HG02943 (cell line): Measurements from ENCODE around the gene CCNL1.
A peak's percentile ranks its signal among the peaks of the same experiment; 100 is the strongest.
"Not testable (repeated sequence)": the region's sequence is repeated elsewhere in the genome, so short reads cannot be mapped to it uniquely, and the experiment has no call there.

ENCODE experiments used
- ATAC-seq: cut with Tn5 transposase; IDR thresholded peaks from one replicate; pipeline ENCODE4 v1.9.1; 2021; ENCODE audit warnings: mild to moderate bottlenecking, low read depth, moderate library complexity; ENCODE audit not compliant: unreplicated experiment

The CCNL1 gene

DNA sequence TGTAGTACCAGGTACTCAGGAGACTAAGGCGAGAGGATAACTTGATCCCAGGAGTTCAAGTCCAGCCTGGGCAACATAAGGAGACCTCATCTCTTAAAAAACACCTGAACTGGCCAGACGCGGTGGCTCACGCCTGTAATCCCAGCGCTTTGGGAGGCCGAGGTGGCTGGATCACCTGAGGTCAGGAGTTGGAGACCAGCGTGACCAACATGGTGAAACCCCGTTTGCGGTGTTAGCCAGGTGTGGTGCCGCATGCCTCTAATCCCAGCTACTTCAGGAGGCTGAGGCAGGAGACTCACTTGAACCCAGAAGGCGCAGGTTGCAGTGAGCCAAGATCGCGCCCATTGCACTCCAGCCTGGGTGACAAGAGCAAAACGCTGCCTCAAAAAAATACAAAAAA lies 13.4 kb upstream of the CCNL1 start:
- ATAC-seq: not testable (repeated sequence)

DNA sequence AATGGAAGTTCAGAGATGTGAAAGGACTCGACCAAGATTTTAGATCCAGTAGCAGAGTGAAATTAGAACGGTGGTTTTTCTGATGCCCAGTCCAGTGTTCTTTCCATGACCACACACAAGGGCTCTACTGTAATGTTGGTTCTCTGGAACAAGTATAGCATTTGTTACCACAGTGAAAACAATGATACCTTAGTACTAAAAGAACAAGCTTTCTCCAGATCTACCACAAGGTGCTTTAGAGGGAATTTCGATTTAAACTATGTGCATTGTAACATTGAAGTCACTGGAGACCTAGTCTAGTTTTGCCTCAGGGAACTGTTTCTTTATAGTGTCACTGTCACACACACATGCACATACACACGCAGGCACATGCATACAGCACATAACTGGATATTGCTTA lies 12.8 kb upstream of the CCNL1 start:
- no peak for ATAC-seq

DNA sequence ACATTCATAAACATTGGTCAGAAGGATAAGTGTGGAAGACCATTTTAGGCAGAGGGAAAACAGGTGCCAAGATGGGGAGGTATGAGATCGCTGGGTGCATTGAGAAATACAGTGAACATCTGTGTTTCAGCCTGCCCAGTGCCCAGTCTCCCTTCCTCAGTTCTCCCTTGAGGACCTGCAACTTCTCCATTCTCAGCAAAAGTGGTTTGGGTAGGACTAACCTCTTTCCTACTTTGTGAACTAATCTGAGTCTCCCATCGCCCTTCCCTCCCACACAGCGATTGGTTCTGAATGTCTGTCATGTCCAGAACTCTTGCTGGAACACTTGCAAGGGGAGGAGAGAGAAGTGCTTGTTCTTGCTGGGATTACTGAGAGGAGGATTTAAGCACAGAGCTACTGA lies 10.9 kb upstream of the CCNL1 start:
- no peak for ATAC-seq

DNA sequence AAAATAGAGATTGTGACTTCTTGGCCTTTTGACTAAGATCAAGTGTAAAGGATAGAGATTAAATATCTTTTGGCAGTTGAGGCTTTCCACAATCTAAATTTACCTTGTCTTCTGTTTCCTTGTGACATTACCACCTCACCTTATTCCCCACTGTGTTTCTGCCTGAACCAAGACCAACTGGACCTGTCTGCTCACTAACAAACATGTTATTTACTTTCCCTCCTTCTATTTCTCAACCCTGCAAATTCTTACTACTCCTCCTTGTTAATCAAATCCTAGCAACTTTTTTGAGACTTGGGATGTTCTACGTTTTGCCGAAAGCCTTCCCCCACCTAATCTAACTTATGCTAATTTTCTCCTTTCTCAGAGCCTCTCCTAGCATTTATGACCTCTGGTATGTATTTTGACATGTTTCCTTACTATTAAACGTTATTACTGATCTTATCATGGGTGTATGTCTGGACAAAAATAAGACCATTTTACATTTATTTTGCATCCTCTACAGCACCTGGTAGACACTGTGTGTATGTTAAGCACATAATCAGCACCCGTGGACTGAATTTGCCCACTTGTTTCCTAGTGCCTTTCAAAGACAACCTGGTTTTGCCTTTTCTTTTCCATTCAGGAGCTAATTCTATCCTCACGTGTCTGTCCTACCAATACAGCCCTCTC lies 7.6 kb upstream of the CCNL1 start:
- no peak for ATAC-seq

DNA sequence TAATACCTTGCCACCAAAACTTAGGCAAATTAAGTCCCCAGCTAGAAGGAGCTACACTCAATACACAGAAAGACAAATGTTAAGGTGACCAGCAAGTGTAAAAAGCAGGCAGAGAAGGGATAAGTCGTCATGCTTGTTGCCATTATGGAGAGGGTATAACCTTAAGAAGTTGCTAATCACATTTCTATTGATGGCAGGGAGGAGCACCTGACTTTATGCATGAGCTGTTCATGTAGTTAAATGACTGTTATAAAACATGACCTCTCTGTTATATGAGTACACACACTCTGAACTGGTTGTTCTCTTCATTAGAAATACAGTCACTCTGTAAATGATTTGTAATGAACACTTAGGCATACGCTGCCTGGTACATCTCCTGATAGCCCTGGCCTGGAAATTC lies 6.6 kb upstream of the CCNL1 start:
- no peak for ATAC-seq

DNA sequence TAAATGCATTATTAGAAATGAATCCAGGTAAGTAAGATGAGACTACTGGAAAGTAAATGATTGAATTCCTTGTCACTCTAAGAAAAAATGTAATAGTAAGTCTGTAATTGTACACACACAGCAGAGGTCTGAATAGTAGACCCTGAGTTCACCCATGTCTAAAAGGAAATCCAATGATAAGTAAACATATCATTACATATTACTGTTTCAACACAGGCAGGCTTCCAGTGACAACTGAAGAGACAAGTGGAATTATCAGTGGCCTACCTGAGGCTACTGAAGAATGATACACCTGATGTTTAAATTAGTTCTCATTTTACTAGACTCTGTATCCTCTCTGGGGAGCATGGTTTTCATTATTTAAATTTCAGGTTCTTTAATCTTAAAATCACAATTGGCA lies 6.2 kb upstream of the CCNL1 start:
- no peak for ATAC-seq

DNA sequence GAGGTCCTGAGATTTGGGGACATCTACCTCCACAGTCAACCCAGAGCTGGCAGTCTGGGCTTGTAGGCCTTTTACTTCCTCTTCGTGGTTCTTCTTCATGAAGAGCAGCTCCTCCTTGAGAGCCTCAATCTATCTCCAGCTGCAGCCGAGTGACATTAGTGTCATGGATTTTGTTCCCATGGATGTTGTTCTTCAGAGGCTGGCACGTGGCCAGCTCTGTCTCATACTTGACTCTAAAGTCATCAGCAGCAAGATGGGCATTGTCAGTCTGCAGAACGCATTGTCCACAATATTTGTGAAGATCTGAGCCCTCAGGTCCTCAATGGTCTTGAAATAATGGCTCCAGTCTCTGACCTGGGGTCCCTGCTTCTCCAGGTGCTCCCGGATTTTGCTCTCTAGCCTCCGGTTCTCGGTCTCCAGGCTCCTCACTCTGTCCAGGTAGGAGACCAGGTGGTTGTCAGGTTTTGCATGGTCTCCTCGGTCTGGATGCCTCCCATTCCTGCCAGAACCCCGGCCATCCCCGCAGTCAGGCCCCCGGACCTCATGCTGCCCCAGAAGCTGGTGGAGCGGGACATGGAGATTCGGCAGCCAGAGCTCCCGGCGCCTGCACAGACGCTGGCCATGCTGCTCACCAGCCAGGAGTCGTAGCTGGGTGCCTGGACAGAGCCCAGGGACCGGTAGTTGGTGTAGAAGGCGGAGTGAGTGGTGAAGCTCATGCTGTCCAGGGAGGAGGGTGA lies 3.4 kb upstream of the CCNL1 start:
- ATAC-seq: no peak

DNA sequence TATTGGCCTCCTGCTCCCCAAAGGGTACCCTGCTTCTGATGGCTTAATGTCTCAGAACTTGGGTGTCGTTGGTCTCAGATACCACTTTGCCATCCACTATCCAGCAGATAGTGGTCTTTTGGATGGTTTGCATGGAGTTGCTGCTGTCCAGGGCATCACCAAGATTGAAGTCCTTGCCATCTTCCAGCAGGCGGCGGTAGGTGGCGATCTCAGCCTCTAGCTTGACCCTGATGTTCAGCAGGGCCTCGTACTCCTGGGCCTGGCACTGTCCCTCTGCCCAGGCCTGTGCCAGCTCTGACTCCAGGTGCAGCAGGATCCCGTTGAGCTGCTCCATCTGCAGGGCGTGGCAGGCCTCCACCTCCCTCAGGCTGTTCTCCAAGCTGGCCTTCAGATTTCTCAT lies 2.7 kb upstream of the CCNL1 start:
- not testable (repeated sequence) for ATAC-seq

DNA sequence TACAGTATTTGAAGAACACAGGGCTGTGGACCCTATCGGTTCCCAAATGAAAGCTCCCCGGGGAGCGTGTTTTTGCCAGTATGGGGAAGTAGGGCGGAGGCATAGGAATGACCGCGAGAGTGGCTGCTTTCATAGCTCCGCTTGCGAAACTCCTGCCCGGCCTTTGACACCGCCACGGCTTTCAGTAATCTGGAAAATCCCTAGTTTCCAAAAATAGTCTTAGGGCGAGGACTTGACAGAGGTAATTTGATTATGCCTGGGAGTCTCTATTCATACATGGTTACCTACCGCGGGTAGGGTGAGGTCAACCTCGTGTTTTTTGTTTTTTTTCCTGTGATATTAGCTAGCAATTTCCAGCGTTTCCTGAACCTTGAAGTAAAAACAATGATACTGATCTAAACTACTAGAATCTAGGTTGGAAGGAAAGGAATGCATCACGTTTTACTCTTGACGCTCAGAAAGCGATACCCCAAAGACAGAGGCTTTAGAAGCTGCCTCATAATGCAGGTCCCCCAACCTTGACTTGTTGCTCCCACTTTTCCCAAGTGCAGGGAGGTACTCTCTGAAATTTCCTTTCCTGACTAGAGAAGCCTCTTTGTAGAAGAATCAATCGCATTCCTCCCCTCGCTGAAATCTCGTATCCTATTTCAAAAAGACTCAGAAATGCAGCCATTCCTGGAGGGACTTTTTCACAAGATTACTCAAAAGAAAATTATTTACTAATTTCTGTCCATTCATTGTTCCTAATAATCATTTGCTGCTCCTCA lies 894 bp upstream of the CCNL1 start:
- ATAC-seq: peak; percentile 36

DNA sequence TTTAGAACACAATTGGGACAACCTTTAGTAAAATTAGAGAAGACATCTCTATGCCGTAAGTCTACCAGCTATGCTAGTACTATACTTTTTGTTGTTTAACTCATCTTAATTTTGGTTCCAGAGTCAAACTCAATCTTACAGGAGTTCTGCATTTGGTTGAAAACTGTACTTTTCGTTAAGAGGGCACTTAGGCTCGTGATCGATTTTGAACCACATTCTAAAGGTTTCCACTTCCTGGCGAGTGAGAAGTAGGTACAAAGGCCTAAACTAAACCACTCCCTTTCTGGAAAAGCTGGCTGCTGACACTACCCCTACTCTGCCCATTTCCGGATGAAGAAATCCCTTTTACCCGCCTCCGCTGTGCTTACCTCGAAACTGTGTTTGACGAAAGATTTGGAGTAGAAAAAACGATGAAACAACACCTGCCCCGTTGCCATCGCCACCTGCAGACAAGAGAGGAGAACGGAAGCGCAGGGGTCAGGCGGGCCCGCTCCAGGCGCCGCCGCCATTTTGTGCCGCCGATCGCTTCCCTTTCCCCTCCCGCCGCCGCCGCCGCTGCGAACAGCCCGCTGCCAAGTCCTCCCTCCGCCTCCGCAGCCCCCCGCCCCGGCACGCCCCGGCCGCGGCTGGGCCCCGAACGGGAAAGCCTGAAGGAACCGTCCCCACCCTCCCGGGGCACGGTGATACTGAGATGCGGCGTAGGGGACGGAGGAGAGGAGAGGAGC lies 748 bp downstream of the CCNL1 start:
- peak; percentile 51 for ATAC-seq

DNA sequence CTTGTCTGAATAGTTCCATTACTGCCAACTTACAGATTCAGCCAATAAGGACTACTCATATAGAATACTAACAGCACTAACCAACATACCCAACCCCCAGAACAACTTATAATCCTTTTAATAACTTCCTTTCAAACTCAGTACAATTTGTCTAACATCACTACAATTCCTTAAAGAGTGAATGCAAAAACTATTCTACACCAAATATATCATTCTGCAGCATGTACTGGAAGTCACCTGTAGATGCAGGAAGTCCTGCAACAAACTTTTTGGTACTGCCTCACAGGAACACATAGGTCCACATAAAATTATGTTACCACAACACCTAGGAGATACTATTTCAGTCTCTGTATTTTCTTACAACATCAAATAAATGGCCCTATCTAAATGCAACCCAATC lies 2.1 kb downstream of the CCNL1 start:
- no peak for ATAC-seq

DNA sequence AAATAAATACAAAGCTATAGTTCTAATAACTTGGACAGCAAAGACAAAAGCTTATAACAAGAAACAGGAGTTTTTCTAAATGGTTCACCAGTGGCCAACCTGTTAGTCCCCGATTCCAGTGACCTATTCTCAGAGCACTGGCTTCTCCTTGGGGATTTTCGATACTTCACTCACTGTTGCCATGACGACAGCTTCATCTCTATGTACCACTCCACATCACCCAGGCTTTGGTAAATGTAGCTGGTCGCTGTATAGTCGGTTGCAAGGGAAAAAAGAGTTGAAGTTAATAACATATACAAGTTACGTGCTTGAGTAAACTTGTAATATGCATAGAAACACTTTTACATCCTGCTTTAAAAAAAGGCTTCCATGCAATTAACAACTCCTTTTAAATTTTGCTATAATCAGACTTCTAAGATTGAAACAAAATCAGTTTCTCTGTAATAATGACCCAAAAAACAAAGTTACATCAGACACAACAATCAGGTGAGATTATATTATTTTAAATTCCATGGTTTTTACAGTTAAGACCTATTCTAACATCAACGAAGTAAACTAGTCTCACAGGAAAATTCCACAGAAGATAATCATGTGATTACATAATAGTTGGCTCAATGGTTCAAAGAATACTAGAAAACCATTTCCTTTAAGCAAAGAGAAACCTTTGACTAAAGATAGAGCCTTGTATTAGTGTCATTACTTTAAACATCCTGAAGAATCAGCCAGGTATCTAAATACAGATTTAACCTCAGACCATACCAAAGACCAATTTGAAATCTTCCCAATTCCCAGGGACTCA lies 2.9 kb downstream of the CCNL1 start:
- ATAC-seq: no peak

DNA sequence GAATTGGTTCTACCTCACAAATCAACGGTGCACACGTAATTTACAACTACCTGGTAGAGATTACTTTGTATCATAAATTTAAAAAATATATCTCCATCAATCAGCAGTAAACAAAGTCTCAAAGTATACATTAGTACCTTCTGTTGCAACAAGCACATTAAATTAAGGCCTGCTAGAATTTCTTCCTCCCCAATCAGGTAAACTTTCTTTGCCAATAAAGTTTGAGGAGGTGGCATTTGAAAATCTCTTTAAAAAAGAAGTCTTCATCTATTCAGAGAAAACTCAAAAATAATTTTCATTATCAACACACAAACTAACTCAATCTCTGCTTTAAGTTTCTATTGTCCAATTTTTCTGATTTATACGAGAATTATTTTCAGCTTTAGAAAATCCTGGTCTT lies 4.4 kb downstream of the CCNL1 start:
- ATAC-seq: no peak

DNA sequence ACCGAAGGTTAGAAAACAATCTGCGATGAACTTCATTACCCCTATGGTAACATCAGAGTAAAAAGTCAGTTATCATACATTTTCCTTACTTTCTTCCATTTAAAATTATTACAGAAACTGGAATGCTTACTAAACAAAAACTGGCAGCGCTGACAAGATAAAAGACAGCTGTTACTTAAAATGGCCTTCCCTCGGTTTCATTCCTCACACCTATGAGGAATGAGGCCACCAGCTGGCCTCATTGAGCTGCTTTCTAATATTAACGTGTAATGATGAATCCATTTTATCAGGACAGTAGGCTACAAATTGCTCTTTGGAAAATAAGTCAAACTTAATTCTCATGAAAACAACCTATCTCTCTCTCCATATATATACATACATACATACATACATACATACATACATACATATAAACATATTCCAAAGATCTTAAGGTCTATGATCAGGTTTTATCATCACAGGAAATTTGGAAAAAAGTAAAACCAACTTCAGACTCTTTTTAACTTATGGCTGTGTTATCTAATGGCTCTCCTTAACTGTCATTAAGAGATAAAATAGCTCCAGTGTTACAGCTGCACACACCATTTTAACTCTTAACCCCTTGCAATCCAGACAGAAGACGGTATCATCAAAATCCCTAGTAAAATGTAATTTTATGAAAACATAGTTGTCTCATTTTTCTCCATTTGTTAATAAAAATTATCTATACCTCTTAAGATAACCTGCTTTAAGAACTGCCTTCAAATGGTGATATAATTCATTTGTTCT lies 5.2 kb downstream of the CCNL1 start:
- ATAC-seq: no peak

DNA sequence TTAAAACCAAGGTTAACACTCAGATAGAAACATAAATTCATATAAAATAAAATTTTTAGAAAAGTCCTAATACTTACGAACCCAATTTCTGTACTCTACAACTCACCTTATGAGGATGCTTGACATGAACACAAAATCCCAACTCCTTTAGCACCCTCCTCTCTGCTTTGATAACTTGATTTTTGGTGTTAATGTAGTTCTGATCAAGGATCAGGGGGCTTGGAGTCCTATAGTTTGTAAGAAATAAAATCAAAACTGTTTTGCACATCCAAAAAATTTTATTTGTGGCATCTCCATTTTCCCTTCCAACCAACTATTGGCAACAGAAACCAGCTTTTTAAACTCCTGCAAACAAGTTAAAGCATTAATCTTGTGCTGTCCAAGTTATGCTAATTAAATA lies 7.0 kb downstream of the CCNL1 start:
- no peak for ATAC-seq

DNA sequence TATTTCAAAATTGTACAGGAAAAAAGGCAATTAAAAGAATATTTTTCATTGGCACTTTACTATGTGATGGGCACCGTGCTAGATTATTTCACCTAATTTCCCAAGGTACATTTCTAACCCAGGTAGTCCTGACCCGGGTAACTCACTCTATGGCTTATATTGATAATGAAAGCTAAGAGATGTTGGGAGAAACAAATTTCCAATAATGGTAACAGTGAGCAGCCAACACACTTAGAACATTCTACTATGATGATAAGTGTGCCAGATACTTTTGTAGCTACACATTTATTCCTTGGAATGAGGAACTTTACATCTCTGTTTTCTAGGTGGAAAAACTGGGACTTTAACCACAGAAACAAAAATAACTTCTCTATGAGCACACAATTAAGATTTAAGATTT lies 7.5 kb downstream of the CCNL1 start:
- ATAC-seq: no peak

DNA sequence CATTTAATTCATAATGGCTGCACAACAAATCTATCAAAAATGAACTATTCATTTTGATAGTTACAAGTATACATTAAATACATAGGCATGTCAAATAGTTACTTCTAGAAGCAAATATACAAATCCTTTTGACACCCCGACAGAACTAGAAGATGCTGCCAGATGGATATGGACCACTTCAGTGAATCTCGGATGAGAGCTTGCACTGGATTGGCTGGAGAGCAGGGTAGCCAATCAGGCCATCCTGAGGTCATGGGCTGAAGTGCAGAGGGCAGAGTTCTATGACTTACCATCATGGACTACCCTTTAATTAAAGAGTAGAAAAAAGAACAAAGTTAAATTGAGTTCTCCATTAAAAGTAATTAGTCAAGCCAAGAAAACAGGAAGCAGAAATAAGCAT lies 8.3 kb downstream of the CCNL1 start:
- no peak for ATAC-seq

DNA sequence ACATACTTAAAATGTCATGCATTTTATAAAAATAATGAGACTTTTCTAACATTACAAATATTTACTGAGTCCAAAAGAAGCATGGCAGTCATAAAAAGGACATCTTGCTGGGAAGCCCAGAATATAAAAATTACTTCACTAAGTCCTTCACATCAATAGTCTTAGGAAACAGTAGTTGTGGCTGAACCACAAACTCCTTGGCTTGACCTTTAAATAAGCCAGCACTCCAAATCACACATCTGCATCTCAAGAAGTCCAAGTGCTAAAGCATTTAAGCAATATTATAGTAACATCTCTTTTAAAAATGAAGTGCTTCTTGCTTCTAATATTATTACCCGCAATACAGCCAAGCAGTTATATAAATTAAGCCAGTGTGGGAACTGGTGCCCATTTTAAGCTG lies 8.8 kb downstream of the CCNL1 start:
- ATAC-seq: no peak

DNA sequence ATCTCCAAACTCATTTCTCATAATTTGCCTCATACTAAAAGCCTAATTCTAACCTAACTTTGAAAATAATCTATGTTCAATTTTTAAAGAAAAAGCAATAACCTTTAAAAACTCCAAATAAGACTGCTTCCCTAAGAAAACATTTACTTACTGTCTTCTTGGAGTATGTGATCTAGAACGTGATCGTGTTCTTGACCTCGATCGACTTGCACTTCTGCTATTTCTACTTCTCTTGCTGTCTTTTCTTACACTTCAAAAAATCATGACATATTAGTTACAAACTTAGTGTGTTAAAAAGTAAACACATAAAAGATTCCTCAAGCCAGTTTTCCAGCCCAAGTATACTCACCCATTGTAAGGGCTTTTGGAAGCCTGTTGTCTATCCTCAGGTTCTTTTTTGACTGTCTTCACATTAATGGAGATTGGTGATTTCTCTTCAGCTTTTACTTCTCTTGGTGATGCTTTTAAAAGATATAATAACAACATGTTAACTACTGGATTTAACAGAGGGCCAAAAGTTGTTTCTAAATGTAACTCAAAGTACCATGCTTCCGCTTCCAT lies 10.7 kb downstream of the CCNL1 start:
- ATAC-seq: no peak
